Loucy (cell line): Measurements from ENCODE around the gene TUFT1.
A peak's percentile ranks its signal among the peaks of the same experiment; 100 is the strongest.

Experiments used
- H2AFZ ChIP-seq: fragments of 200-600 bp; sonication (generic); 2 replicates; pipeline ENCODE4 v1.6.0; 2016; ENCODE audit warnings: antibody characterized with exemption, mild to moderate bottlenecking, low read length, moderate library complexity
- H3F3A ChIP-seq: fragments of 200-600 bp; 2 replicates; pipeline ENCODE4 v1.6.0; 2016; ENCODE audit warnings: antibody characterized with exemption, low read depth, mild to moderate bottlenecking
- H3K27me3 ChIP-seq: fragments of 200-600 bp; sonication (generic); 2 replicates; pipeline ENCODE4 v1.6.1; 2014; ENCODE audit warnings: low read length, mild to moderate bottlenecking; ENCODE audit not compliant: insufficient read depth, poor library complexity, severe bottlenecking
- H3K36me3 ChIP-seq: fragments of 200-600 bp; sonication (generic); 2 replicates; pipeline ENCODE4 v1.6.1; 2016; ENCODE audit warnings: low read length; ENCODE audit not compliant: insufficient read depth
- H3K4me1 ChIP-seq: fragments of 200-600 bp; sonication (generic); 2 replicates; pipeline ENCODE4 v1.5.1; 2014; ENCODE audit warnings: low read length, mild to moderate bottlenecking; ENCODE audit not compliant: insufficient read depth, poor library complexity, severe bottlenecking
- H3K4me2 ChIP-seq: fragments of 200-600 bp; sonication (generic); 2 replicates; pipeline ENCODE4 v1.6.0; 2014; ENCODE audit warnings: antibody characterized with exemption, low read length, low read depth, mild to moderate bottlenecking; ENCODE audit not compliant: poor library complexity, severe bottlenecking
- H3K4me3 ChIP-seq: fragments of 200-600 bp; sonication (generic); 2 replicates; pipeline ENCODE4 v1.5.1; 2014; ENCODE audit warnings: low read length, mild to moderate bottlenecking, mixed read lengths; ENCODE audit not compliant: poor library complexity, severe bottlenecking
- H3K79me2 ChIP-seq: fragments of 200-600 bp; sonication (generic); 2 replicates; pipeline ENCODE4 v1.6.1; 2014; ENCODE audit warnings: low read length; ENCODE audit not compliant: insufficient read depth
- H3K9ac ChIP-seq: fragments of 200-600 bp; sonication (generic); 2 replicates; pipeline ENCODE4 v1.6.0; 2014; ENCODE audit warnings: mild to moderate bottlenecking, low read depth, low read length, moderate library complexity; ENCODE audit not compliant: poor library complexity, severe bottlenecking
- H3K9me2 ChIP-seq: fragments of 200-600 bp; sonication (generic); replicated peaks from 2 replicates; pipeline ENCODE4 v1.6.1; 2016; ENCODE audit warnings: low read depth, low read length, mixed read lengths
- H3K9me3 ChIP-seq: fragments of 200-600 bp; sonication (generic); 2 replicates; pipeline ENCODE4 v1.6.1; 2014; ENCODE audit warnings: mild to moderate bottlenecking, antibody characterized with exemption, low read length, low read depth; ENCODE audit not compliant: insufficient read depth
- H4K20me1 ChIP-seq: fragments of 200-600 bp; sonication (generic); 2 replicates; pipeline ENCODE4 v1.6.0; 2014; ENCODE audit warnings: antibody characterized with exemption, low read length, mild to moderate bottlenecking; ENCODE audit not compliant: insufficient read depth, poor library complexity, severe bottlenecking
- CTCF ChIP-seq: fragments of 200-600 bp; sonication (generic); conservative IDR thresholded peaks from 2 replicates; pipeline ENCODE4 v1.5.1; 2014; ENCODE audit warnings: mild to moderate bottlenecking, antibody characterized with exemption, low read length
- EZH2phosphoT487 ChIP-seq: fragments of 200-600 bp; IDR thresholded peaks from 2 replicates; pipeline ENCODE4 v1.6.1; 2018; ENCODE audit warnings: antibody characterized with exemption, mild to moderate bottlenecking, moderate library complexity, borderline replicate concordance

Gene TUFT1

GRCh38 chr1:151606857-151607256 is 66.7 kb downstream of the TUFT1 start:
- Histone ChIP-seq H4K20me1 (no peaks in the 10 kb centered on the region), H3K79me2 (no peaks in the 10 kb centered on the region), H3F3A (no peaks in the 10 kb centered on the region), H3K4me1 (peaks cover 5% of the 10 kb centered on the region), H3K4me2 (no peak overlapping the region), H3K4me3 (no peak overlapping the region), H3K27me3 (no peaks in the 10 kb centered on the region), H3K9ac (no peak overlapping the region), H3K9me3 (no peaks in the 10 kb centered on the region), H2AFZ (no peak overlapping the region), H3K36me3 (no peaks in the 10 kb centered on the region), H3K9me2 (no peaks in the 10 kb centered on the region)
- no peak for TF ChIP-seq EZH2phosphoT487
- TF ChIP-seq CTCF, result no peak

- Histone ChIP-seq H3K4me1 (peaks cover 23% of the 10 kb centered on the region), H3K4me3 (no peak overlapping the region)
- TF ChIP-seq CTCF (no peak), EZH2phosphoT487 (no peak)
These were observed 70.0 kb downstream of the TUFT1 start for GRCh38 chr1:151610142-151610541.

GRCh38 chr1:151611288-151611790 is 71.2 kb downstream of the TUFT1 start:
- H3K4me2 ChIP-seq, result peak overlapping the region; percentile 33
- peaks cover 15% of the 10 kb centered on the region for H4K20me1 ChIP-seq
- H3K9ac ChIP-seq, result peak overlapping the region; percentile 83
- peaks cover 33% of the 10 kb centered on the region for H3K4me1 ChIP-seq
- H3K36me3 ChIP-seq, result no peaks in the 10 kb centered on the region
- no peaks in the 10 kb centered on the region for H3K9me3 ChIP-seq
- TF ChIP-seq EZH2phosphoT487 (no peak), CTCF (no peak)
- H2AFZ ChIP-seq, result peak overlapping the region; percentile 99
- H3K79me2 ChIP-seq, result peaks cover 39% of the 10 kb centered on the region
- H3K9me2 ChIP-seq, result no peaks in the 10 kb centered on the region
- no peaks in the 10 kb centered on the region for H3K27me3 ChIP-seq
- peak overlapping the region; percentile 79 for H3K4me3 ChIP-seq
- H3F3A ChIP-seq, result no peaks in the 10 kb centered on the region

More at GRCh38 chr1:151610142-151610541, 70.0 kb downstream of the TUFT1 start:
- H2AFZ ChIP-seq, result no peak overlapping the region
- peaks cover 29% of the 10 kb centered on the region for H3K79me2 ChIP-seq
- H4K20me1 ChIP-seq, result peaks cover 11% of the 10 kb centered on the region
- H3F3A ChIP-seq, result no peaks in the 10 kb centered on the region
- H3K9ac ChIP-seq, result no peak overlapping the region
- no peaks in the 10 kb centered on the region for H3K9me3 ChIP-seq
- no peaks in the 10 kb centered on the region for H3K9me2 ChIP-seq
- no peaks in the 10 kb centered on the region for H3K27me3 ChIP-seq
- H3K4me2 ChIP-seq, result no peak overlapping the region
- H3K36me3 ChIP-seq, result no peaks in the 10 kb centered on the region
